Measurements from ENCODE around the gene PTDSS2.

The PTDSS2 gene

DNA sequence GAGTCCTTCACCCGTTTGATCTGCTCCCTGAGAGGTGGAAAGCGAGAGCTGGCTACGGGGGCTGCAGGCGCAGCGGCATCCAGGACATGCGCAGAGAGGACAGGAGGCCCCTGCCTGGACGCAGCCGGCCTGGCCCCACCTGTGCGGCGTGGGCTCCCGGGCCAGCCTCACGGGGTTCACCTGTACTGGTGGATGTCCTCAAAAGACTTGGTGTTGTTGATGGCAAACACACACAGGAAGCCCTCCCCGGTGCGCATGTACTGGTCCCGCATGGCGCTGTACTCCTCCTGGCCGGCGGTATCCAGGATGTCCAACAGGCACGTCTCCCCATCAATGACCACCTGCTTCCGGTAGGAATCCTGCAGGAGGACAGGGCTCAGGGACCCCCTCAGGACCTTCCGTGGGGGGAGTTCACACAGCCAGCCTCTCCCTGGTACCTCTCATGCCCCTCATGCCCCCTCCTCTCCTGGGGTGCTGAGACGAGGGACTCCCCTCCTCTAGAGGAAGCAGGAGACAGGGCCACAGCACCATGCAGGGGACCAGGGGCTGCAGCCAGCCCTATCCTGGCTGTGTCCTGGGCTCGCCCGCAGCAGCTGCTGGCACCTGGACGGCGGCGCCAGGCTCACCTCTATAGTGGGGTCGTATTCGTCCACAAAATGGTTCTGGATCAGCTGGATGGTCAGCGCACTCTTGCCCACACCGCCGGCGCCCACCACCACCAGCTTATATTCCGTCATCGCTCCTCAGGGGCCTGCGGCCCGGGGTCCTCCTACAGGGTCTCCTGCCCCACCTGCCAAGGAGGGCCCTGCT is 83.7 kb downstream of the PTDSS2 start:
- no peak for FAIRE-seq

DNA sequence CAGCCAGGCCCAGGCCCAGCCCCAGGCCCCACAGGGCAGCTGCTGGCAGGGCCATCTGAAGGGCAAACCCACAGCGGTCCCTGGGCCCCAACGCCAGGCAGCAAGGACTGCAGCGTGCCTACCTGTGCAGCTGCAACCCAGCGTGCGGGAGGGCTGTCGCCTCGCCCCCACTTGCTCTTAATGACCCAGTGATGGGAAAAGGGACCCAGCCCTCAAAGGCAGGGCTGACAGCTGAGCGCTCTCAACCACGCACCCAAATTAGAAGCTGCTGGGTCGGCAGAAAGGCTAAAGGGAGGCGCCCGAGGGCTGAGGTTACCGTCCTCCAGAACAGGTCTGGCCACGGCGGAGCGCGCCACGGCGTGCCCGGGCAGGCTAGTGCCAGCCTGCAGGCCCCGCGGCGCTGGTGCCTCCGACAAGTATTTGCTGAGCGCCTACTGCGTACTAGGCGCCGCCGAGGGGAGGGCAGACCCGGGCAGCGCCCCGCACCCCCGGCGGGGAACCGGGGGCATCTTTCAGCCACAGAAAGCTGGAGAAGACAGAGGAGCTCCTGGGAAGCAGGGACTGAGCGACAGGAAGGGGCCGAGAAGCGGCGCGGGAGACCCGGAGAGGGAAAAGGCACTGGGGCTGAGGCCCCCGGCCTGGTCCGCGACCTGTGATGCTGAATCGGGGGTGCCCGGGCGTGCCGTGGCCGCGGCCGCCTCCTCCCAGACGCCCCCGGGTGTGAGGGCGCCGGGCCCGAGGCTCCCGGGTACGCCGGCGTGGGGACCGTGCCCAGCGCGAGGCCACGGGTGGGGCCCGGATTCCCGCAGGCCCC is 84.5 kb downstream of the PTDSS2 start:
- FAIRE-seq = no peak

DNA sequence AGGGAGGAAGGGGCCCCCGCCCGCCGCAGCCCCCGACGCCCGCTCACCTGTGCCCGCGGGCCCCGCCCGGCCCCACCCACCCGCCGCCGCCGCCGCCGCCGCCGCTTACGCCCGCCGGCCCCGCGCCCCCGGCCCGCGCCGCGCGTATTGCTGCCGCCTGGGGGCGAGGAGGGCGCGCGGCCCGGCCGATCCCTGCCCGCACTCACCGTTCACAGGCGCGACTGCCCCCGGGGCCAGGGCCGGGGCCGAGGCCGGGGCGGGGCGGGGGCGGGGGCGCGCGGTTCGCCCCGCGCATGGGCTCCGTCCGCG is 85.1 kb downstream of the PTDSS2 start:
- FAIRE-seq = no peak

DNA sequence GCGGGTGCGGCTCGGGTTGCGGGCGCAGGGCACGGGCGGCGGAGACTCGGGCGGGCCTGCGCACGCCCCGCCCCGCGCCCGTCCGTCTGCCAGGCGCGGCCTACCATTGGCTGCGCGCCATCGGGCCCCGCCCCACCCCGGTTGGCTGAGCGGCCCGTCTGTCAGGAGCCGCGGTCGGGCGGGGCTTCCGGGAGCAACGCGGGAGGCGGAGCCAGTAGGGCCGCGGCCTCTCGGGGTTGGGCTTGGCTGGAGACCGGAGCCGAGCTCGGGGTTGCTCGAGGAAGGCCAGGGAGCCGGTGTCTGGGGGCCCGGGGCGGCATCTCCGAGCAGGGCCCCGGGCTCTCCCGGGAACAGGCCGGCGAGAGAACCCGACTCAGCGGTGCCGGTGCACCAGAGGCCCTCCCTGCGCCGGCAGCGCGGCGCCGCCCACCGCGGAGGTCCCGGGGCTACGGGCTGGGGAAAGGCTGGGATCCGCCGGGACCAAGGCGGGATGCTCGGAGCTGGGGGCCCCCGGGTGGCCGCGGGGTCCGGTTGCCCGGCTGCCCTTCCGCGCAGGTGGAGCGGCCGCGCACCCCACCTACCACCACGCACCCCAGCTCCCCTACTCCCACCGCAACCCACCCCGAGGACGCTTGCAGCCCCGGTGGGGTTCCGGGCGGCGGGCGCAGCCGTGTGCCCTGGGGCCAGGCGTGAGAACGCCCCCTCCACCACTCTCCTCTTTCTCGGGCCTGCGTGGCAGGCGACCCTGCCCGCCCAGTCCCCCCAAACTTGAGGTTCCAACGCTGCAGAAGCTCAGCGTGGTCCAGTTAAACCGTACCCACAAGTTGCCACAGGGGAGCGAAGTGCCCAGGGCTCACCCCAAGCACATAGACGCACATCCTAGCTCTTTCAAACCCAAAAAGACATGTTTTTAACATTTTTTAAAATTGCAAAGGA is 85.7 kb downstream of the PTDSS2 start, which contains the start of gene HRAS:
Gene HRAS (minus strand): TSS at position 58 of the 936 bp plus-strand sequence.
- no peak for FAIRE-seq

DNA sequence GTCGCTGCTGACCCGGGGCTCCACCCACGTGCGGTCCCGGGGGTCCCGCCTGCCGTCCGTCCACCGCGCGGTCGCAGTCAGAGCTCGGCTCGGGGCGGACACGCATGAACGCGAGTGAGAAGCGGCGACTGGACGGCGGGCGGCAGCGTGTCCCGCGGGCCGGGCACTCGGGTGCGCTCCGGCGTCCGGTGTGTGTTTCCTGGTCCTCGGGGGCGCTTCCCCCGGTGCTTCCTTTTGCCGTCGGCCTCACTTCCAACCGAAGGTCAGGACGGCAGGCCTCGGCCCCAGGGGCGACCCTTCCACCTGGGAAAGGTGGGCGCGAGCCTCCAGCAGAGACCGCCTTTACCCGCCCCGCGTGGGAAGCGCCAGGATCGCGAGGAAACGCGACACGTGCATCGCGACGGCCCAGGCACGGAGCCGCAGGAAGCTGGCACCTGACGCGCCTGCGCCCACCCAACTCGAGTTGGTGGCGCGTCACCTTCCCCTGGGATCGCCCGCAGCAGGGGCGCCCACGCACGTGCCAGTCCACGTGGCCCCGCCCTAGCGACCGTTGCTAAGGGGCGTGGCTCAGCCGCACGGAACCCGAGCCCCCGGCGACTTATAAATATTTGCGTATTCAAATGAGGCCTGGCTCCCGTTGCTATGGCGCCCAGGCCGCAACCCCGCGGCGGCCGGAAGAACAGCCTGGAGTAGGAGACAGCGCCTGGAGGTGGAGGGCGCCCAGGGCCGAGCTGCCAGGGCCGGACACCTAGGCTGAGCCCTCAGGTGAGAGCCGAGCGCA is 87.0 kb downstream of the PTDSS2 start, which contains the start of gene LRRC56:
Gene LRRC56 (plus strand): TSS at position 687 of the 781 bp plus-strand sequence. CDS start 3,158 bp downstream, outside the sequence.
- FAIRE-seq = no peak

DNA sequence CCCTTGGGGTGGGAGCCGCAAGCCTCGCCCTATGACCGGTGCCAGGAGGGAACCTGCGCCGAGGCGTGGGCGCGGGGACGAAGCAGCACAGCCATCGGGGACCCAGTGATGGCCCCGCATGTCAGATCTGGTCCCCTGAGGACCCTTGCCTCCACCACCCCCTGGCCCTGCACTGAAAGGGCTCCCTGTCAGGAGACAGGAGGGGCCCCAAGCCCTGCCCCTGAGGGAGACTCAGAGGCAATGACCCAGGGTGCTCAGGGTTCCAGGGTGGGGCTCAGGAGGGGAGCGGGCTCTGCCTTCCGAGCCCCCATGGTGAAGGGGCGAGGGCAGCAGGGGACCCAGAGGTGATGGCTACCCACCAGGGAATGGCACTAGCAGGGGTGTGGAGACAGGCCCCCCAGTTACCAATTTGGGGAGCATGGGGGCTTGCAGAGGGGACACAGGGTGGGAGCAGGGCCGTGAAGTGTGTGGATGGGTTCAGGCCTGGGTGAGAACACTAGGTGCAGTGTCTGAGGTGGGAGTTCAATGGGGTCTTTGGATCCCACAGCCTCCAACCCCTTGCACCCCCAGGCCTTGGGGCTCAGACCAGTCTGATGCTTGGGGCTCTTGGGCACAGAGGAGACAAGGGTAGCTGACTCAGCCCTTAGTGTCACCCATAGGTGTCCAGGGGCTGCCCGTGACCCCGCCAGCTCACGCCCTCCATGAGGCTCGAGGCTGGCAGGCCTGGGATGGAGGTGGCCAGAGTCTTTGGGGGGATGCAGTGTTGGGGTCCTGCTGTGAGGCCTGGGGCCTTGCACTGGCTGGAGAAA is 87.7 kb downstream of the PTDSS2 start:
- FAIRE-seq = no peak

DNA sequence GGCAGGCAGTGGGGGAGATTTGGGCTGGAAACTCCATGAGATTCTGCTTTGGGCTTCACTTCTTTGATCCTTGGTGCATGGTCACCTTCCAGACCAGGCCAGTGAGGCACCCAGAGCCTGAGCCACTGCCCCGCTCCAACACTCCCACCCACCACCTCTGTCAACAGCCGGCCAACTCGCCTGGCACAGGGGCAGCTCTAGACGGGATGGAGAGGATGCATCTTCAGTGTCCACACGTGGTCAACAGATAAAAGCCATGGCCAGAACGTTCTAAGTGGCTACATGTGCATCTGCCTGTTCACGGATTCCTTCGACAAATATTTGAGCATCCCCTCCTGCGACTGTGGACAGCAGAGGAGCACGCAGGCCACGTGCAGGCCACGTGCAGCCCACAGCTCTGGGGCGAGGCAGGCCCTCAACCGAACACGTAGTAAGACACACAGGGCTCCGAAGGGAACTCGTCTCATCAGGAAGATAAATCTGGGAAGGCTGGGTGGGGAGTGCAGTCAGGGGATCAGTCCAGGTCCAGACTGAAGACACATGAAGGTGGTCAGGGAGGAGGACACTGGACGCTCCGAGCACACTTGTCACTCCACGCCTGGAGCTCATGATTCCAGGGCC is 88.5 kb downstream of the PTDSS2 start:
- no peak for FAIRE-seq

DNA sequence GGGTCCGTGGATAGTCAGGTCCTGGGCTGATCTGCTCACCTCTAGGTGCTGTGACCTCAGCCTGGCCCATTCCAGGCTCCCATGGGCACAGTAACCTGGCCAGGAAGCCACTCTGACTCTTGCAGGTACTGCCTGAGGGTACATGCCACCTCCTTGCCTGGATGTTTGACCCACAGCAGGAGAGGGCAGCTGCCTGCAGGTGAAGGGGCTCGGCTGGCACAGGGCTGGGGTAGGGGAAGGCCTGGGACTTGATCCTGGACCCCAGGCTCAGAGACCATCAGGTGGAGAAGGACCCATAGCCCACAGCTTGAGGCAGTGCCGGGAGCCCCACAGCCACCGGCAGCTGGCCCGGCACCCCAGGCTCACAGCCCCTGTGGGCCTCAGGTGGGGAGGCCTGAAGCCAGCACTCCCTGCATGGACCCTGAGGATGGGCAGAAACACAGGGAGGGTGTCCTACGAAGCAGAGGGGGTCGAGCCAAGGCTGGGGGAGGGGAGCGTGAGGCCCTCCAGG is 89.9 kb downstream of the PTDSS2 start:
- FAIRE-seq = no peak

Measured in islet of Langerhans (tissue), 1 donor.